HG03571 (cell line): ENCODE measurements around the gene LRRC8C.
"Not testable (repeated sequence)": the region's sequence is repeated elsewhere in the genome, so short reads cannot be mapped to it uniquely, and the experiment has no call there.

Source experiments
- ATAC-seq: cut with Tn5 transposase; IDR thresholded peaks from one replicate; pipeline ENCODE4 v1.9.1; 2021; ENCODE audit not compliant: unreplicated experiment

Gene LRRC8C

DNA sequence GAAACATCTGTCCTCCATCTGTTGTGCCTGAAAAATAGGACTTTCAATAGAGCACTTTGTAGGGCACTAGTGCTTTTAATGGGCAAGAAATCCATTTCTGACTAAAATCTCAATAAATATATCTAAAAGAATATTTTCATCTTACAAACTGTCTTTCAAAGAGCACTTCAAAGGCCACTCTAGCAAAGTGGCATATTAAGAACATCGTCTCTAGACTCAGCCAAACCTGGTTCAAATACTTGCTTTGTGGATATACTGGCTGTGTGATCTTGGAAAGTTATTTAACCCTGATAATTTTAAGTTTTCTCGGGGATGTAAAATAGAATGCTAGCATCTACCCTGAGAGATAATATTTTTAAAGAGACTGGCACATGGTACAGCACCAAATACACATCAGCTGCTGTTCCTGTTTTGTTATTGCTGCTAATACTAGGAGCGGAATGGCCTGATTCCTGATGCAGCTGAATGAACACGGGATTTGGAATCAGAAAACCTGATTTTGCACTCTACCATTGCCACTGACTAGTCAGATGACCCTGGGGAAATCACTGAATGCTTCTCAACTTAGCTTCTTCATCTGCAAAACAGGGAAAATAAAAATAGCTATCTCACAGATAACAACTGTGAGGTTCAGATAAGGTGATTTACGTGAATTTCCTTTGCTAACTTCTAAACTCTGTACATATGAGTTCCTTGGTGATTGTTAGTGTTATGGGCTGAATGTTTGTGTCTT is 25.2 kb upstream of the LRRC8C start:
- ATAC-seq = no peak

DNA sequence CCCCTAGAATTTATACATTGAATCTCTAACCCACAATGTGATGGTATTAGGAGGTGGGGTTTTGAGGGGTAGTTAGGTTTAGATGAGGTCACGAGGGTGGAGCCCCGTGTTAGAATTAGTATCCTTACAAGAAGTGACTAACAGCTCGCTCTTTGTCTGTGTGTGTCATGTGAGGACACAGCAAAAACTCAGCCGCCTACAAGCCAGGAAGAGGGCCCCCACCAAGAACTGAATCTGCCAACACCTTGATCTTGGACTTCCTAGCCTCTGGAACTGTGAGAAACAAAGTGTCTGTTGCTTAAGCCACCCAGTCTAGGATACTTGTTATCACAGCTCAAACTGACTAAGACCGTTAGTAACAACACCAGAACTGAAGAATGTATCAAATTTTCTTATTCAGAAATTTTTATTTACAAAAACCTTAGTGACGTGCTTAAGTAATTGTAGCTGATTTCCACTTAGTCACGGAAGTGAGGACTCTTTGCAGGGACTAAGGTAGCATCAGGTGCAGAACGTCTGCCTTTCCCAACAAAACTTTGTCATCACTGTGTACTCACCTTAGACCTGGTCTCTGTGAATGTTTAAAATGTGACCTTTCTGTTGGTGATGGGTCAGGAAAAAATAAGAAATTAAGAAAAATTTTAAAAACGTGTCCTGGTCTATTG is 24.5 kb upstream of the LRRC8C start:
- no peak for ATAC-seq

DNA sequence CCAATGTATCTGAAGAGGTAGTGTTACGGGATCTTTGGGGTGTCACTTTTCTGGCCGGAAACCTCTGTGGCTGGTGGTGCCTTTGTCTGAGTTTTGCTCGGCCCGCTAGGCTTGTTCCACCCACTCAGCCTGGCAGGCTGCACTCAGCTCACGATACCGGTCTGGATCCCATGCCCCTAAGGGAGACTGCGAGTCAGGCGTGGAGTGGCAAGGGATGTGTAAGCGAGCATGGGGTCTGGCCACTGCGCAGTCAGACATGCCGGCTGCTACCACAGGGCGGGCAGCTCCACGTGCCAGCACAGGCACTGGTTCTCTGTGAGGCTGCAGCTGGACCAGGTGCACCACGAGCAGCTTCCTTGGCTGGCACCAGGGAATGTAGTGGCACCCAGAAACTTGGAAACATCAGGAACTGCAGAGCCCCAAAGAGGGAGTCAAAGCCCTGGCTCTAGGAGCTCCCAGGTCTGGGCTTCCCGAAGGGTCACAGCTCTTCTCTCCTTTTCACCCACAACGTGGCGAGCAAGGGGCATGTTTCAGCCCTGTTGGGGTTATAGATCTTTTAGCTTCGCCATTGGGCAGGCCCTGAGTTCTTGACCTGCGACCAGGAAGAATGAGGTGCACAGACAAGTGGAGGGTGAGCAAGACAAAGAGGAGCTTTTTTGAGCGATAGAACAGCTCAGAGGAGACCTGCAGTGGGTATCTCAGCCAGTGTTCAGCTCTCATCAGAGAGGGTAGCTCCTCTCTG is 23.8 kb upstream of the LRRC8C start:
- ATAC-seq = no peak

DNA sequence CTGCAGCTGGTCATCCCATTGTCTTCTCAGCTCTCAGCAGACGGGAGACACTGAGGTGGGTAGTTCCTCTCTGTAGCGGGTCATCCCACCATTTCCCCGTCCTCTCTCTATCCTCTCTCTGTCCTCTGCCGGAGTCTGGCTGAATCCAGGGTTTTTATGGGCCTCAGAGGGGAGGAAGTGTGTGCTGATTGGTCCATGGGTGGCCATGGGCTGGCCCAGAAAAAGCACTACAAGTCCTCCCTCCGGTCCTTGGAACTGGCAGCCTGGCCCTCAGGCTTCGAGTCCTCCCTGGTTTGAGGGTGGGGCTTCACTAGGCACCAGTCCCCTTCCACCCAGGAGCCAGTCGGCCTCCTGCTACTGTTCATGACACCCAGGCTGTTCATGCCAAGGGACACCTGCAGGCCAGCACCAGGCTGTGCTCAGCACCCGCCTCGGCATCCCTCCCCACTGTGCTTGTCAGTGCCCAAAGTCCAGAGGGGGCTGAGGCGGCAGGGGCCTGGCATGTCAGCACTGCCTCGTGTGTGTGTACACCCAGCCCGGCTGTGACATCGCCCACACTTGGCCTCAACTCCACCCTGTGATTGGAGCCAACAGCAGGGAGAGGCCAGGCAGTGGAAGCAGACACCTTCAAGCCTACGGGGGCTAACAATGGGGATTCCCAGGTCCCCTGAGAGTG is 23.0 kb upstream of the LRRC8C start:
- no peak for ATAC-seq

DNA sequence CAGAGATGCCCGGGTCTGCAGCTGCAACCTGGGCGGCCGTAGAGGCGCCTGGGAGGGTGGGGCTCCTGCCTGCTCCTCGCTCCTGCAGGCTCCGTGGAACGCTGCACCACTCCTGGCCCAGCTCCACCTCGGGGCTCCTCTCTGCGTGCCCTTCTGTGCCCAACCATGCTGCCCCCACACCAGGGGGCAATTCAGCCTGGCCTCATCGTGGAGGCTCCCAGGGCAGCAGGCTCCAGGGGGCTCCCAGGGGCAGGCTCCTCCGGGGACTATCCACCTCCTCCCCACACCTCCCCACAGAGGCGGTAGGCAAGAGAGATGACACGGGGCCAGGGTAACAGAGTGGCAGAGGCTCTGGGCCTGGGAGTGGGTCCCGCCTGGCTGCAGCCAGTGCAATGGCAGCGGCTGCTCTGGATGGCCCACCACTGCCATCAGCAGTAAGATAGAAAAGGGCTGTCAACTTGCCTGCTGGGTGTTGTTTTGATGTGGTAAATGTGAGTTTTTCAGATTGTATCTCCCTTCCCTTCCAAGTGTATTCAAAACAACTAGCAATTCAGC is 22.4 kb upstream of the LRRC8C start:
- no peak for ATAC-seq

DNA sequence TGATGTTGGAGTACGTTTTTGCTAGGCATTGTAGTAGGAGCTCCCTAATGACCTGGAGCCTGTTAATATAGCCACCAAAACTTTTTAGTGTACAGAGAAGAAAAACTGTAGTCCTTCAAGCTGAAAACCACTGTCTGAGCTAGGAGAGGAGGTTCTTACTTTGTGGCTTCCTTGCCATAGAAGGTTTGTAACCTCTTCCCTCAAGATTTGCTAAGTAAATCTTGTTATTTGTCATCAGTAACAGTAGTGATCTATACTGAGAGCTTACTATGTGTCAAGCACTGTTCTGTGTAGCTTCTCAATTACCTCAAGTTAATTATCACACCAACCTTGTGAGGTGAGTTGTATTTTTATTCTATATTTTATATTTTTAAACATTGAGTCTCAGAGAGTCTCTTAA is 21.2 kb upstream of the LRRC8C start:
- ATAC-seq = peak; percentile 94

DNA sequence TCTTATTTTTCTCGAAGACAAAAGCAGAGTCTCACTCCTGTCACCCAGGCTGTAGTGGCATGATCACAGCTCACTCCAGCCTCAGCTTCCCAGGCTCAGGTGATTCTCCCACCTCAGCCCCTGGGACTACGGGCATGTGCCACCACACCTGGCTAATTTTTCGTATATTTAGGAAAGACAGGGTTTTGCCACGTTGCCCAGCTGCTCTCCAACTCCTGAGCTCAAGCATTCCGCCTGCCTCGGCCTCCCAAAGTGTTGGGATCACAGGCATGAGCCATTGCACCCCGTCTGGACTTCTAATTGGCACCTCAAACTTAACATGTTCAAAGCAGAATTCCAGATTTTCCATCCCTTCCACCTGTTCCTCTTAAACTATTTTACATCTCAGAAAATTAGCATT is 19.0 kb upstream of the LRRC8C start:
- no peak for ATAC-seq

DNA sequence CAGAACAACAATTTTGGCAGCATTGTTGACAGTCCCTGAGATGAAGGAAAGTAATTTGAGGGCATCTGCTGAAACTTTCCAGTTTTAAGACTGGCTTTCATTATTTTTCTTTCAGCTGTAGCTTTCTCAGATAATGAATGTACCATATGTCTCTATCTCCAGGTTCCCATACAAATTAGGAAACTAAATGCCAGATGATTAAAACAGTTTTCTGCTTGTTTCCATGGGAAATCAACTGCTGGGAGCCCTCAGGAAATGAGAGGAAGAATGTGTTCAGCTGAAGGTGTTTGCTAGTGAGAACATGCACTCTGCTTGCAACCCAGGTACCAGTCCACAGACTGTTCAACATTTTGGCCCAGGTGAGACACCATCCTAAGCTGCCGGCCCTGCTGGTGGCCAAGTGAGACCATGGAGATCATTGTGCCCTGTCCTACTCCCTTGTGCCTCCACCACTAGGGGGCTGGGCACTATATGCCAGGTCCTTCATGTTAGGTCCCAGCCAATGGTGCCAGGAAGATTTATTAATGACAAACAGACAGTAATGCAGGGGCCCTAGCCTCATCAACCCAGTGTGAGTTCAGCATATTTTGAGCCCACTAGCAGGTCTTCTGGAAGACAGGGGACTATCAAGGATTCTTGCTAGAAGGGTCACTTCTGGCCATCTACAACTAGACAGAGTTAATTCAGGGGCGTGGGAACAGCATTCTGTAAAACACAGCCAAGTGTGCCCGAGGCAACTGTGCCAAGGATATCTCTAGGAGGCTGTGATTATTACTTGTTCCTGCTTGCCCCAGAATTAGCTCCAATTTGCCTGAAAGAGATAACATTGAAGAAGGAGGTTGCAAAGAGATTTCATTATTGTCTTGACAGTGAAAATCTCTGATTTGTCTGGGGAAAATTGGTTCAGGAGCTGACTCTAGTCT is 17.0 kb upstream of the LRRC8C start:
- ATAC-seq = no peak

DNA sequence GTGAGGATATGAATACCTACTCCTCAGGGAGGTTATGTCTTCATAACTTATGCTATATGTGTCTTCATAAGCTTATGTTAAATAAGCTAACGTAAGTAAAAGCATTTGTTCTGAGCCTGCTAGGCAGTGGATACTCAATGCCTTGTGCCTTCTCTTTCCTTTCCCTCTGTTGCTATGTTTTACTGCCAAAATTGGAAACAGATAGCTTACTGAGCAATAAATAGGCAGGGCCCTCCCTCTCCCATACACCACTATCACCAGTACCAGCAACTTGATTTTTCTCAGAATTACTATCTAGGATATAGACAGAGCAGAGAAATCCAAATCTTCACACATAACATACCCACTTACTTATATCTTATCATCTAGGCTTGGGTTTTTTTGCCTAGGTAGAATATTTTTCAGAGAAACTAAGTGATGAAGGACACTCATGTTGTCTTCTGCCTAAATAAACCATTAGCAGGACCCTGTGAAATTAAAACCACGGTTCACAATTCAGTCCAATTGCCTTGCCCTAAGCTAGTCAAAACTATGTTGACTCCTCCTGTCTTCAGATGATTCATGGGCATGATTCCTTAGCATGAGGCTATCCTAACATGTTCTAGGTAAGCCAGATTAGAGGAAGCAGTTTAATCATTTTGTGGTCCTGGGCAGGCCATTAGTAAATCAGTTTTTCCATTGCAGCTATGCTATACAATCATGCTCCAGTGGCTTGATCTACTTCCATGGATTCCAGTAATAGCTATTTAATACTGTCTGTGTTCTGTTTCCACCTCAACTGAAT is 15.9 kb upstream of the LRRC8C start:
- ATAC-seq = no peak

DNA sequence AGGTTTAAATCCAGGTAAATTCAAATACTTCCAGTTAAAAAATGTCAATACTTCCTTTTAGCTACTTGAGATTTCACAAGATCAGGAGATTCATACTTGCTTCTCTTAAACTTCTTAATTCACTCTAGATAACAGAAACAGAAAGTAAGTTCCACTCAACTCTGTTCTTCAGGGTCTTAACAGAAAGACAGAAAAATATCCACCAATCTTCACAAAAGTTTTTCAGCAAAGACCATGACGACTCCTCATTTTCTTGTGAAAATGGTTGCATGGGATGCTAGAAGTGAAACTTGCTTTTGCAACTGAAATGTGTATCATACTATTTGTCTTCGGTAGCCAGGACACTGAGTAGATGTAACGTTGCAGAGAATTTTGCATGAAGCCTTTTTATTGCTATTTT is 12.3 kb upstream of the LRRC8C start:
- no peak for ATAC-seq

DNA sequence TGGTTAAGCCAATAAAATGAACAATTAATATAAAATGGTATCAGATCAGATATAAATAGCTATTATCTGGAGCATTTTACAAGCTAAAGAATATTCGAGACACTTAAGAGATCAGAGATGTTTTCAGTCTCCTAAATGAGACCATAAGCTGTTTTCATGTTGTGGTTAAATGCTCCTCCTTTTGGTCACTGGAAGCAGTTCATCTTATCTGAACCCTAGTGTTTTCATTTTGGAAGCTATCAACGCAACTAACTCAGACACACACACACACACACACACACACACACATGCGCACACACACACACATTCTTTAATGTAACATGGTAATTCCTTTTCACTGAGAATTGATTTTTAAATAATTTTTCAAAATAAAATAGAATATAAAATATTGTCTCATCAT is 10.0 kb upstream of the LRRC8C start:
- no peak for ATAC-seq

DNA sequence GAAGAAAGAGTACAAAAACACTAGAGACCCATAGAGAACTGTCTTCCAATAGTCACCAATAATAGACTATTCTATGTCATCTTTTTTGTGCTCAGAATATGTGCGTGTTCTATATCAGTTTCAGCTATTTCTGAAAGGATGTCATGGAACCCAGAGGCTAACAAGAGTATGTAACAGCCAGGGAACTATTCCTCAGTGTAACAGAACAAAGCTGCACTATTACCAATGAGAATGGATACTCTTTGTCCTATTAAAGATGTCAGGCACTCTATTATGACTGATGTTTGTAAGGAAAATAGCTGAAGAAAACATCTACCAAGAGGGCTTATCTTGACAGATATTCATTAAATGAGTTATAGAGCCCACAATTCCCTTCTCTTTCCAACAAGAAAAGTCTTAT is 8.6 kb upstream of the LRRC8C start:
- no peak for ATAC-seq

DNA sequence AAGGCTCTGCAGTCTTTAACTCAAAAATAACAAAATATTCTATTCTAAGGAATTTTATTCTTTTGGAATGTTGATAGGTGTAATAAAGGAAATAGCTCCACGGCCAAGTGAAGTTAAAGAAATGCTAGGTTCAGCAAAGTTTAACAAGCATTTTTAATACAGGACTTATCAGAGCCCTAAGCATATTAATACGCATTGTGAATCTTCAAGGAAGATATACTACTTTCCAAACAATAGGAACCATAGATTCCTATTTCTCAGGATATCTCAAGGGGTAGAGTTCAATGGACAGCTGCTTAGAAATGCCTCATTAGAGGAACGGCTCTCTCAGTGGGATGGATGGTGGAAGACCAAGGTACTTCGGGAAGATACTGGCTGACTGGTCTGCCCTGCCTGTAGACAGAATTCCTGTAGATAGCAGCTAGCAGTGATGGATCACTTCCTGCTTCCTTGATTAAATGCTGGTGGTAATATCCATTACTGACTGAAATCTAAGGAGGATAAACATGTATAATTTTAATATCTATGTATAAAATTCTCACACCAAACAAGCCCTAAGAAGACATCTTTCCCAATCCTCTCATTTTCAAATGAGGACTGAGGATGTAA is 8.1 kb upstream of the LRRC8C start:
- ATAC-seq = no peak

DNA sequence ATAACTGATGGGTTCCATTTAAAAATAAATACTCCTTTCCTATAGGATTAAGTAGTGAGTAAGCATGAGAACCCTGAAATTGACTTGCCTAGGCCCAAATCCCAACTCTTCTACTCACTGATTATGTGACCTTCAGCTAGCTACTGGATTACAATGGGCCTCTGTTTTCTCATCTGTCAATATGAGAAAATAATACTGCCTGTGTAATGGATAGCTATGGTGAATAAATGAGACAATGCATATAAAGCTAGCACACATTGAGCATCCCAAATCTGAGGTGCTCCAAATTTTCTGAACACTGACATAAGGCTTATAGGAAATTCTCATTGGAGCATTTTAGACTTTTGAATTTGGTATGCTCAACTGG is 5.3 kb upstream of the LRRC8C start:
- ATAC-seq = no peak

DNA sequence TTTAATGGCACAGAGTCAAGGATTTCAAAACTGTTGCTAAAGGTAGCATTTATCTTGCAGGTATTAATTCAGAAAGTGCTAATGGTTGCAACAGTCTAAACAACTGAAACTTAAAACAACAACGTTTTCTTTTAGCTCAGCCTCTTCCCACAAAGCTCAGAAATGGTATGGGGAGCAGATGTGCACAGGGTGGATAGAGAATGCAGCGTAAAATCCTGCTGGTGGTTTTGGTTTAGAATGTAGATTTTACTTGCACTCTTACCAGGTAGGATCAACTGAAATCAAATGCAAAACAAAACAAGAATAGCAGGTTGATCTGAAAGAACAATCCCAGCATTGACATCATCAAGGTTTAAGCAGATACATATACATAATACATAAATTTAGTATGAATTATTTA is 3.8 kb upstream of the LRRC8C start:
- no peak for ATAC-seq

DNA sequence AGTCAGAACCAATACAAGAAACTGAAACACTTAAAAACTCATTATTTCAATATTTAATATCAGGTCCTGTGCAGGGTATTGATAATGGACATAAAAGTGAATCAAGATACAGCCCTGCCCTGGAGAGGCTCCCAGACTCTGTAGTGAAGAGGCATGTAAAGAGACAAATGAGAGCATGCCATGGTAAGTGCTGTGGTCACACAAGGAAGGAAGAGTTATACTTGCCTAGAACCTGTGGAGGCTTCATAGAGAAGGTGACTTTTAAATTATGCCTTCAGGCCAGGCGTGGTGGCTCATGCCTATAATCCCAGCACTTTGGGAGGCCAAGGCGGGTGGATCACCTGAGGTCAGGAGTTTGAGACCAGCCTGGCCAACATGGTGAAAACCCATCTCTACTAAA is 3.3 kb upstream of the LRRC8C start:
- not testable (repeated sequence) for ATAC-seq

DNA sequence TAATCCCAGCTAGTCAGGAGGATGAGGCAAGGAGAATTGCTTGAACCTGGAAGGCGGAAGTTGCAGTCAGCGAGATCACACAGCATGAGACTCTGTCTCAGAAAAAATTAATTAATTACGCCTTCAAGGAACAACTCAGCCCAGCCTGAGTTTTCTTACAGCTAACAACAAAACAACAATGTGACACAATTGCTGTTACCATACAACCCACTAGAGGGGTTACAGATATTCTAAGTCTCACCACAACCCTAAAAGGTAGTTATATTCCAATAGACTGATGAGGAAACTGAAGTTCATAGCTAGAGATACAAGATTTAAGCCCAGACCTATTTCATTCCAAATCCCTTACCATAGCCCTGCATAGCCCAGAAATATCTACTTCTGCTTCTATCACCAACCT is 2.9 kb upstream of the LRRC8C start:
- no peak for ATAC-seq

DNA sequence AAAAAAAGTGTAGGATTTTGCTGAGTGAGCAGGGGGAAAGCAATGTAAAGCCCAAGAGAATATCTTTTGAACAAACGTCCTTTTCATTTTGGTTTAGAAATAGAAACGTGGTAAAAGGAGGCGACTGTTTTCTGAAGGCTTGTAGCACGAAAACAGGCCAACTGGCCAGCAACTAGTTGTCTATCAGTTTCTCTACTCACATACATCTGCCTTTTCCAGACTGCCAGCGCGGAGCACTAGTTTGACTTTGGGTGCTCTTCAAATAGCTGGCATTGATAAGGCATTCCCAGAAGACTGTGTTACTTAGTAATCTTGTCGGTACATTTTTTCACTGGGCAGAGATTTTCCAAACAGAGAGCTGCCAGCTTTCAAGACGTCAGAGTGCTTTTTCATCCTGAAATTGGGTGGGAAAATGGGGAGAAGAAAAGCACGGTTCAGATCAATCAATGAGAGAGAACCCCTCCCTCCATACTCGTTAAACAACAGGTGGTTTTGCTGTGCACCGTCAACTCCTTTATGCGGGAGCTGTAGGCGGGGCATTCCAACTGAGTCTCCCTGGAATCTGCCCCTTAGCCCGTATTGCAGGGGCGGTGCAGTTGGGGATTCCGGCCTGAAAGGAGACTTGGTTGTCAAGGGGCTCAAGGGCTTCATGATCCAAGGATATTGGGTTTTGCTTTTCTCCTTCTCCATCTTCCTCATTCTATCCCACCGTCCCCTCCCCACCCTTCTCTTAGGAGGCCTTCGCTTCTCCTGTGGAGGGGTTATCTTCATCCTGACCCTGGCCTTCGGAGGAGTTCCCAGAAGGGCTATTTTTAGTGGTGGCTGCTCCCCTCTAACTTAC is 884 bp upstream of the LRRC8C start:
- ATAC-seq = no peak
